Superior temporal gyrus (tissue), 1 donor: ENCODE results near the gene NPFF.

Source experiments
- DNase-seq: peaks from one replicate; pipeline ENCODE4 v3.0.0-alpha.2; 2016; ENCODE audit errors: extremely low spot score

NPFF gene

DNA sequence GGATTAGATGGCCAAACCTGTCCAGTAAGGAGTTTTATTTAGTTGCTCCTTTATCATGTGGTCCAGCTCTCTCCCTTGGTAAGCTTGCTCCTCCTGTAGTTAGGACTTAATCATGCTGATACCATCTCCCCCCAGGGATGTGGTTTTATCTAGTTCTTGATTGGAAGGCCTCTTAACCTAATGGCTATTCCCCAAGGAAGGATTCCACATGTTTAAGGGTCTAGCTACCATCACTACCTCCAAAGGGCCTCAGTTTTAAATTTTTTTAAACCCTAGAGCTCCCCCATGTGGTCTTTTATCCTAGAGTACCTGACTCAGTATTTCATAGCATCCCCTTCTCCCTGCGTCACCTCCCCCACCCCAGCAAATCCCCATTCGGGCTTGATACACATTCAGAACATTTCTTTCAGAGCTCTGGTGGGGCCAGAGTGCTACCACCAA lies 30.5 kb downstream of the NPFF start:
- DNase-seq: no peak

GRCh38 chr12:53474819-53475218 lies 32.5 kb downstream of the NPFF start:
- DNase-seq: no peak

DNA sequence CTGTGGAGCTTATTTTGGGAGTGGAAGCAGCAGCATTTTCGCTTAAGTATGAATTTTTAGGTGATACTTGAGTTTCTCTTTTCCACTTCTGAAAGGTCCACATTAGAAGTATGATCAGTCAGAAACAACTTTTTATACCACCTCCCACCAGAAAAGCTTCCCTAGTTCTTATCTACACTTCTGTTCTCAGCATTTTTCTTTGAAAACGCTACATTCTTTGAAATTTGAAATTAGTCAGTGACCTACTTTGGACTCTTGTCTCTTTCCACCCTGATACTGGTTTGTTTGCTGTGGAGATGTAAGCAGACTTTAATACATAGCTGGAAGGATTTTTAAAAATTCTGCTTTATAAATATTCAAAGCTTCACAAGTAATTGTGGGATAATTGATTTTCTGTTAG lies 33.2 kb downstream of the NPFF start:
- DNase-seq: no peak

DNA sequence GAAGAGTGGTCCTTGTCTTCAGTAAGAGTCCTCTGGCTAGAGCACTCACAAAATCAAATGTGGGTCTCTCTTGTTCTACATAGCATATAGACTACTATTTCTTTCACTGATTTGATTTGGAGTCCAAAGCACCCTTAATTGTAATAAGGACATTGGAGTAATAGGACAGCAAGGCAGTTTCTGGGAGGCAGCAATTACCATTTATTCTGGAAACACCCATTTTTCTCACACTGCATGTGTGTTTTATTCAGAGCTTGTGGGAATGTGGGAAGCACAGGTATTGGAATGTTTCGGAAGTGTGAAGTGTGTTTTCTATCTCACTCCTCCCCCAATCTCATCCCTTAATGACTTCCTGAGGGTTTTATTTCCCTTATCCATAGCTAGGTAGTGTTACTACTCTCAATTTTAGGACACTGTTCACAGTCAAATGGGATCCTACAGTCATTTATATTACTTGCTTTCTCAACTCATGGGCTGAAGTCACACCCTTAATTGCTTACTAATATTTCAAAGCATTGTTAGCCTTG lies 35.2 kb downstream of the NPFF start:
- DNase-seq: no peak

DNA sequence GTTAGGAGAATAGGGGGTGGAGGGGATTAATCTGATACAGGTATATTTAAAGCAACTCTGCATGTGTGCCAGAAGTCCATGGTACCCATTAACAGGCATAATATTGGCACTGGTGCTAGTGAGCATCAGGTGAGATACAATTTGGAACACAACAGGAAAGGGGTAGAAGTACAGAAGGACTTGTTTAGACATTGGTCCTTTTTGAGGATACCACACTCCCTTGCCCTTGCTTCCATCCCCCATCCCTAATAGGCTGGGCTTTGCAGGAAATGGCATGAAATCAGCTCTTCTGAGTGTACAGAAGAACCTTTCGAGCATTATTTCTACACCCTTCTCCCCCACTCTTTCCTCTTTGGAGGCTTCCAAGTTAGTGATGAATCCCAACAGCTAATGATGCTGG lies 39.0 kb downstream of the NPFF start:
- DNase-seq: no peak

DNA sequence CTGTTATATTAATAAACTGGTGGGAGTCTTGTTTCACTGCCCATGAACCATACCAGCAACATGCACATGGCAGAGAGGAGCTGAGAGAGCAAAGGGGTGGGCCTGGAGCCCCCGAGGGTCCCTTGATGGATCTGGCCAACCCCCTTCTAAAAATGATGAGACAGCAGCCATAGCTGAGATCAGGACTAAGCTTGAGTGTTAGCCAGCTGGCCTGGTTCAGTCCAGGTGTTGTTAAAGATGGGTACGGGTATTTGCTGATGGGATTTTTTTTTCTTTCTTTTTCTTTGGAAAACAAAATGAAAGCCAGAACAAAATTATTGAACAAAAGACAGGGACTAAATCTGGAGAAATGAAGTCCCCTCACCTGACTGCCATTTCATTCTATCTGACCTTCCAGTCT lies 39.4 kb downstream of the NPFF start:
- no peak for DNase-seq

- DNase-seq: no peak
Measured at GRCh38 chr12:53467082-53467481, 40.2 kb downstream of the NPFF start.

DNA sequence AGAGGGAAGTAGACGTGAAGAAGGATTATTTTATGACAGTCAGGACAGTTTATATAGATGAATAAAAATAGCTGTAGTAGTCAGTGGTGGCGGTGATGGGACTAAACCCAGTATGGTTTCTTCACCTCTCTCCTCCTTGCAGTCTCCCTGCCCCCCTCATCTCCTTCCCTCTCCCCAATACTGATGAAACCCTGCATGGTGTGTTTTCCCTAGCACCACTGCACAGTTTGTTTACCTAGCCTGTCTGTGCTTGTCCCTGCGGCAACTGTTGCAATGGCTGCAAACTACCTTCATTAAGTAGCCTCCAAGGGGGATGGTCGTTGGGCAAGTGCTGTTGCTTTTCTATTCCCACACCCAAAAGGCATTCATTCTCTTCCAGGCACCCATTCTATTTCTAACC lies 40.6 kb downstream of the NPFF start:
- DNase-seq: no peak

- DNase-seq: no peak
Measured at GRCh38 chr12:53465679-53466078, 41.6 kb downstream of the NPFF start.

GRCh38 chr12:53464685-53465418 lies 42.4 kb downstream of the NPFF start:
- DNase-seq: no peak

DNA sequence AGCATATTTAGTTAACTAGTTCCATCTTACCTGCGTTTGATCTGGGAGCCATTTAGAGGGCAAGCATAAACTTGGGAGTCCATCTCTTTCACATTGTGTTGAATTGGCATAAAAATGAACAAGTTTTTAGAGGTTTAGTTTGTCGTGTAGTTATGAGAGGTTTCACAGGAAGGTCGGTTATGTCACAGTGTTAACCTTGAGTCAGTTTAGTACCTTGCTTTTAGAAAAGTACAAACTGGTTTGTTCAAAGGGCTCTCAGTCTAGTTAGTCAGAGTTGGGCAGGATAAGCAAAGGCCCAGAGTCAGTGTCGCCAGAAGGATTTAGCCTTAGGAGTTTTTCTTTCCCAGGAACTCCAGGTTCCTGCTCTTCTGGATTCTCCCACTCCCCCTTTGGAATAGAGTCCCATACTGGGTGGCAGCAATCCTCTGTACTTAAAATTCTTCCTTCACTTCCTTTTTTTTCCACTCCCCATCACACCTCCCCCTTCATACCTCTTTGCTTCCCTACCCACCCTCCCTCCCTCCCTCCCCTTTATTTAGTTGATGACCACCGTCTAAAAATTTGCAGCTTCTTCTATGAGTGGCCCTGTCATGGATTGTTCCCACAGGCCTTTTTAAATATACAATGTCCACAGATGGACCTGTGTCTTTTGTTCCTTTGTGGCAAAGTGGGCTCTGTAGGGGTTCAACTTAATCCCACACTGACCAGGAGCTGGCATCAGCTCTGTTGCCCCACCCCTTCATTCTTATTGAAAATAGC lies 43.3 kb downstream of the NPFF start:
- DNase-seq: no peak

GRCh38 chr12:53462935-53463334 lies 44.3 kb downstream of the NPFF start:
- DNase-seq: no peak

DNA sequence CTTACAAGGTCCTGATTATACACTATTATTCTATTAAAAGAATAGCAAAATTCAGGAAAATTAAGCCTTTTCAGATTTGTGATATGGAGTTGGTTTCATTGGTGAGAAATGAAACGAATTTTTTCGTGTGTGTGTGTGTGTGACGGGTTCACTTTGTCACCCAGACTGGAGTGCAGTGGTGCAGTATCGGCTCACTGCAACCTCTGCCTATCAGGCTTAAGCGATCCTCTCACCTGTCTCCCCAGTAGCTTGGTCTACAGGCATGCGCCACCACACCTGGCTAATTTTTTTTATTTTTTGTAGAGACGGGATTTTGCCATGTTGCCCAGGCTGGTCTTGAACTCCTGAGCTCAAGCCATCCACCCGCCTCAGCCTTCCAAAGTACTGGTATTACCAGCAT lies 45.7 kb downstream of the NPFF start:
- no peak for DNase-seq

DNA sequence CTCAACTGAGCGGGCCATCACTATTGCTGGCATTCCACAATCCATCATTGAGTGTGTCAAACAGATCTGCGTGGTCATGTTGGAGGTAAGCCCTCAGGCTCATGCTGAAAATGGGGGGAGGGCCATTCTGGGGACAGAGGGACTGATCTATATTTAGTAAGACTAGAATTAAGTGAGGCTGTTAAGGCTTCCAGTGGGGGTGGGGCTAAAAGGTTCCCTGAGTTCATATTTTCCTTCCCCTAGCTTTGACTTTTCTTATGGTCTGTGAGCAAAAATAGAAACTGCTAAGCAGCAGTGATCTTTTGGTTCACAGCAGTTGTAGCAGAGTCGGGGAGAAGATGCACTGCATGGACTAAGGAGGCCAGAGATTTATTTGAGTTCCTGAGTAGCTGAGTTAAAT lies 46.2 kb downstream of the NPFF start:
- DNase-seq: no peak

- no peak for DNase-seq
Measured at GRCh38 chr12:53459097-53459496, 48.2 kb downstream of the NPFF start.
